Measurements from ENCODE around the gene NDFIP1.
"Not testable (repeated sequence)": the region's sequence is repeated elsewhere in the genome, so short reads cannot be mapped to it uniquely, and the experiment has no call there.

Gene NDFIP1

GRCh38 chr5:142159354-142159753 is 50.8 kb downstream of the NDFIP1 start:
- no peak for DNase-seq

DNA sequence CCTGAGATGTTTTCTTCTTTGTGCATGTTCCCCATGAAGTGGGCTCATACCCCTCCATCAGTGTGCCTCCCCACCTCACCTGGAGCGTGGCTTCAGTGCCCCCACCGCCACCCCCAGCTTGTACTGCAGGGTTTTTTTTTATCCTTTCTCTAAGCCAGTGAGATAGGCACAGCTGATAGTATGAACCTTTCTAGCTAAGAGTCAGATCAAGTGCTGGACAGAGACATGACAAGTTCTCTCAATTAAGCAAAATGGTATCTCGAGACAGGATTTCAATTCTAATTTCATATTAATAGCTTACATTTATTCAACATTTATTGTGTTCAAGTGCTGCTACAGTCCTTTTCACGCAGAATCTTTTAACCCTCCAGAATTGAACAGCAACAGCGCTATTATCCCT is 55.7 kb downstream of the NDFIP1 start:
- no peak for DNase-seq

DNA sequence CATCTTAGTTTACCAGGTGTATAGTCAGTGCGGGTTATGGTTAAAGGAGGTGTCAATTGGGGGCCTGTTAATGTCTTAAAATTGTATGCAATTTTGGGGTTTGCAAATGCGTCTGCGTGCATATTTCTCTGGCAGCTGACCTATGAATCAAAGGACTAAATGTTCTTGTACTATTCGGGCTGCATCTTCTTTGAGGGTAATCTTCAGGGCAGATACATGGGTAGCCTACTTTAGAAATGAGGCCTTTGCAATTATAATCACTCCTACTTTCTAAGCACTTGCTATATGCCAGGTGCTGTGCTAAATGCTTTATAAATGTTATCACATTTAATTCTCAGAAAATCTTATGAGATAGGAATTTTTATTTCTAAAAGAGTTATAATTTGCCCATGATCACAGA is 58.2 kb downstream of the NDFIP1 start:
- no peak for DNase-seq

- no peak for DNase-seq
Measured at GRCh38 chr5:142167458-142167857, 58.9 kb downstream of the NDFIP1 start.

DNA sequence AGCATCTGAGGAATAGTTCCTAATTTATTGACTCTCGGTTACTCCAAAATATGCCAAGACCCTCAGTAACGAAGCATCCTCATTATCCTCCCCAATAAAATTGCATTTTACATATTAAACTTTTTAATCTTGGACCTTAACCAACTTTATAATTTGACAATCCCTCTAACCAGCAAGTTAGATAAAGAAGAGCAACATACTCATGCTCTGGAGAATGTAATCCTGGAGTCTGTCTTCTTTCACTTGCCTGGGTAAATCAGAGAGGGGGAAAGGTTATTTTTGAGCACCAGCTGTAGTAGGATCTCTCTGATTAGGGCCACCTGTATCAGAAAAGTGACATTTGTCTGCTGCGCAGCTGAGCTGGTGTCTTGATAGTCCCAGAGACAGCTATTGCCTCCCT is 59.8 kb downstream of the NDFIP1 start:
- no peak for DNase-seq

- no peak for DNase-seq
Measured at GRCh38 chr5:142170254-142170953, 61.8 kb downstream of the NDFIP1 start.

- no peak for DNase-seq
Measured at GRCh38 chr5:142171270-142171669, 62.7 kb downstream of the NDFIP1 start.

DNA sequence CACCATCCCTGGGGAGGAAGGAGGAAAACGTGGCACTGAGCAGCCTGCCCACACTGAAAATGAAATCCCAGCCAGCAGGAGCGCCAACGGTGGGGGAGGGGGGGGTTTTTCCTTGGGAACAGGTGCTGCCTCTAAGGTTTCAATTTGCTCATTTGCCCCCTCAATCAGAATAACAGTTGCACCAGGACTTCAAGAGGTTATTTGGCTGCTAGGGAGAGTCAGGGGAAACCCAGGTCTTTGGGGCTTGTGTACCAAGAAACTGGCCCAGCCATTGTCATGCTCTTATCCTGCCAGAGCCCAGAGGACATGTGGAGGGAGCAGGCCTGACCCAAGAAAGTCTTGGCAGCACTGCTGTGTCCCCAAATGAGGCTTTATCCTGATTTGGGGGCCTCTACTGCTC is 66.5 kb downstream of the NDFIP1 start:
- peak; percentile 26 for DNase-seq

GRCh38 chr5:142175461-142176142 is 67.0 kb downstream of the NDFIP1 start:
- no peak for DNase-seq

DNA sequence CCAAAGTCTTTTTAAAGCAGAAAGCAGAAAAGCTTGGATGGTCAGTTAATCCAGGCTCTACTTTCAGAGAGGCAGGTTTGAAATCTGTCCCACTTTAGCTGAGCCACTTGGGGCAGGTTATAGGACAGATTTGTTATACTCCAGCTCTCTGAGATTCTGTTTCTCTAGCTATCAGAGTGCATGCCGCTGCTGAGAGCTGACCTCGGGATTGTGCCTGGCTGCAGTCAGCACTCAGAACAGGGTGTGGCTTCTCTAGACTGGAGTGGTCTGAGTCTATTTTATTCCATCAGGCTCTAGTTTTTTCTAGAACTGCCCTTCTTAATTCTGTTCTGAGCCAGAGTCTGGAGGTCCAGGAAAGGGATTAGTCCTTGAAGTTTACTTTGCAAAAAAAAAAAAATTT is 67.7 kb downstream of the NDFIP1 start:
- no peak for DNase-seq

- no peak for DNase-seq
Measured at GRCh38 chr5:142178651-142179050, 70.1 kb downstream of the NDFIP1 start.

DNA sequence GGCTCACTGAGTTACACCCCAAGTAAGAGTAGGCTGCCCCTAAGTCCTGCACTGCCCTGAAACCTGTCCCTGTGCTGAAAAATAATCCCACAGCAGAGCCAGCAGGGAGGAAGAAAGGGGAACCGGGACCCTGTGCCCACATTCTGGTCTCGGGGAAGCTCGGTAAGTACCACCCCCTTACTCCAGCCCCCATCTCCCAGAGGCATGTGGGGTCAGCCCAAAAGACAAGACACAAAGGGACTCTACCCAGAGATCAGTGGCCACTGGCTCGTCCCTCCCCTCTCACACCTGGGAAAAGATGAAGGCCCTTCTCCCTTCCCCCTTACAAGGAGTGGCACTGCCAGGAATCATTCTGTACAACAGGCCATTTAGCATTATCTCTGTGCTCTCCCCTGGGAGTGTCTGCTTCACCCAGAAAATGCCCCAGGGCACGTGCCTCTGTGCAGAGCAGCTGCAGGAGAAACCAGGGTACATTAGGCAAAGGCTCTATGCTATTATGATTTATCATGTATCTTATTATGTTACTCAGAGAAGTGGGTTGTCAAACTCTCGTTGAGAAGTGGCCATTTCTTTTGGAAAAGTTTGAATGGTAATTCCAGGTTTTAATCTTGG is 71.3 kb downstream of the NDFIP1 start:
- DNase-seq, result no peak

GRCh38 chr5:142181096-142181495 is 72.5 kb downstream of the NDFIP1 start:
- no peak for DNase-seq

- DNase-seq, result no peak
Measured at GRCh38 chr5:142181547-142182163, 73.1 kb downstream of the NDFIP1 start.

GRCh38 chr5:142182840-142183239 is 74.3 kb downstream of the NDFIP1 start:
- DNase-seq, result no peak

DNA sequence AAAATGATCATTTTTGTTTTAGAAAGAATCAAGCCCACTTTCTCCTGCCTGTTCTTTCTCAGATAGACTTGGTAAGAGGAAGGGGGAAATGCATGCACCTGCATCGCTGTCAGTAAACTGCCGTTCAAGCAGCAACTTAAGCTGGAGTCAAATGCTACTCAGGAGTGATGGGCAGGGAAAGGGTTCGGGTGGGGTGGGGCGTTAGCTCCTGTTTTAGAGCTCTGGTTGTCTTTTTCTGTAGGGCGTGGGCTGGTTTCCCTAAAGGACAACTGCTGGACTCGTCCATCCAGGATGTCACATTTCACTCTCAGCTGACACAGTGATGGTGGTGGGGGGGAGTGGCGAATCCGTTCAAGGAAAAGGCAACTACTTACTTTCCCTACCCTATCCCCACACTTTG is 75.0 kb downstream of the NDFIP1 start:
- no peak for DNase-seq

DNA sequence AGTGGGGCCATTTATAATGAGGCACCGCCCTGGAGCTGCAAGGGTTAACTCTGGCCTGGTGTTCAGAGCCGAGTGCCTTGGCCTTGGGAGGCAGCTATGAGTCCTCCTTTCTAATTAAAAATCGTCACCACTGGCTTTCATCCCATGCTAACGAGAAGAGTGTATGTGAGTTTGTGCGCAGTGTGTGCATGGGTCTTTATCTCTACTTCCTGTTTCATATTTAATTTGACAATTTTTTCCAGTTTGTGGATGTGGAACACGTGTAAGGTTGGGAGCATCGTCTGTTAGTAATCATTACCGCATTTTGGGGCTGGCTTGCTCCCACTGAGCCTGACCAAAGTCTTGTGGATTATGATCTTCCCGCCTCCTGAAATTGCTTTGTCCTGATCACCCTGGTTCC is 76.4 kb downstream of the NDFIP1 start:
- DNase-seq, result no peak

DNA sequence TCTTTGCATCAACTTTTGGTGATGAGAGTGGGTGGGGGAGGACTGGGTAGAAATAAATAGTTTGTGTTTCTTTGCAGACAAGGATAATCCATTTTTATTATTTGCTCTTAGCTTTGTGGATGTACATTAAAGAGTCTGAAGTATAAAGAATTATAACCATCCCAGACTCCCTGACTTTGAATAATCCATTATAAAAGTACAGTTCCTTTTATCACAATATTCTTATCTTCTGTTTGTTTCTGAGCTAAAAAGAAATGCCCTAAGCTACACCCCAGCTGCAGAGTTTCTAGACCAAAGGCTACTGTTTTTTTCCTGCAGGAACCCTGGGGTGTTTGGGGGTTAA is 77.9 kb downstream of the NDFIP1 start:
- no peak for DNase-seq

- no peak for DNase-seq
Measured at GRCh38 chr5:142186857-142187594, 78.4 kb downstream of the NDFIP1 start.

- not testable (repeated sequence) for DNase-seq
Measured at GRCh38 chr5:142188691-142189090, 80.1 kb downstream of the NDFIP1 start.

- no peak for DNase-seq
Measured at GRCh38 chr5:142189813-142190212, 81.2 kb downstream of the NDFIP1 start.

- no peak for DNase-seq
Measured at GRCh38 chr5:142191776-142192175, 83.2 kb downstream of the NDFIP1 start.
